Daoy (cell line): ENCODE results near the gene AP4E1. TPM values are rescaled to one million over a fixed set of nuclear protein-coding genes. Genes with fewer than 3 reads are reported as not detected.
"Not testable (repeated sequence)": the region's sequence is repeated elsewhere in the genome, so short reads cannot be mapped to it uniquely, and the experiment has no call there.

ENCODE experiments used
- DNase-seq: peaks from one replicate; pipeline ENCODE4 v3.0.0-alpha.2; 2015; ENCODE audit warnings: low read depth
- total RNA-seq: library from RNA; depleted of rRNA; stranded (reverse); fragments of >200 nt; shearing (Covaris generic); gene quantifications from 2 replicates; pipeline ENCODE4 v1.2.3, GENCODE V29; 2014

Gene AP4E1
- total RNA-seq, 1 experiment from 2014 or later = 18.7 TPM

DNA sequence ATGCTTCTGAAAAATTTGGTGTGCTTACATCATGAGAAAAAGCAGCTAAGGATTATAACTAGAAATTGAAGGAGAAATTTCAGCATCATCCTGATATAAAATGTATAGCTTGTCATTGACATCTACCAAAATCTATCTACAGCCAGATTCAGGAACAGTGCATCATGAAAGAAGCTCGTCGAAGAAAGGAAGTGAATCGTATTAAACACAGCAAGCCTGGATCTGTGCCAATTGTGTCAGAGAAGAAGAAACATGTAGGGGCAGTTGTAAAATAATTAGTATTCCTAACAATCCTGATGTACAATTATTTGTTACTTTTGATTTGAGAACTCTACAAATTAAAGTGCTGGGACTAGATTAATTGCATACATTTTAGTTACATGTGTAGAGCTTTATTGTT, 37.2 kb downstream of the AP4E1 start:
- DNase-seq = peak; percentile 18

DNA sequence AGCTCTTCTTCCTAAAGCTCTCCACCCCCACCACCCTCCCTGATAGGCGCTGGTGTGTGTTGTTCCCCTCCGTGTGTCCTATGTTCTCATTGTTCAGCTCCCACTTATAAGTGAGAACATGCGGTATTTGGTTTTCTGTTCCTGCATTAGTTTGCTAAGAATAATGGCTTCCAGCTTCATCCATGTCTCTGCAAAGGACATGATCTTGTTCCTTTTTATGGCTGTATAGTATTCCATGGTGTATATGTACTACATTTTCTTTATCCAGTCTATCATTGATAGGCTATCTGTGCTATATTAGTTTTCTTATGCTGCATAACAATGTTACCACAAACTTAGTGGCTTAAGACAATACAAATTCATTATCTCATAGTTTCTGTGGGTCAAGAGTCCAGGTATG, 42.3 kb downstream of the AP4E1 start:
- not testable (repeated sequence) for DNase-seq

DNA sequence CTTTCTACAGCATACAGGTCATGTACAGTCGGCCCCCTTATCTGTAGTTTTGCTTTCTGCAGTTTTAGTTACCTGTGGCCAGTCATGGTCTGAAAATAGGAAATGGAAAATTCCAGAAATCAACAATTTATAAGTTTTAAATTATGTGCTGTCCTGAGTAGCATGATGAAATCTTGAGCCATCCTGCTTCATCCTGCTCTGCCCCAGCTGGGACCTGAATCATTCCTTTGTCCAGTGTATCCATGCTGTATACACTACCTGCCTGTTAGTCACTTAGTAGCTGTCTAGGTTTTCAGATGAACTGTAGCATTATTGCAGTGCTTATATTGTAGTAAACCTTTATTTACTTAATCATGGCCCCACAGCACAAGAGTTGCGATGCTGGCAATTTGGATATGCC, 44.8 kb downstream of the AP4E1 start:
- no peak for DNase-seq

DNA sequence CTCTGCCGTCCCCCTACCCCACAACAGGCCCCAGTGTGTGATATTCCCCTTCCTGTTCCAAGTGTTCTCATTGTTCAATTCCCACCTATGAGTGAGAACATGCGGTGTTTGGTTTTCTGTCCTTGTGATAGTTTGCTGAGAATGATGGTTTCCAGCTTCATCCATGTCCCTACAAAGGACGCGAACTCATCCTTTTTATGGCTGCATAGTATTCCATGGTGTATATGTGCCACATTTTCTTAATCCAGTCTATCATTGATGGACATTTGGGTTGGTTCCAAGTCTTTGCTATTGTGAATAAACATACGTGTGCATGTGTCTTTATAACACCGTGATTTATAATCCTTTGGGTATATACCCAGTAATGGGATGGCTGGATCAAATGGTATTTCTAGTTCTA, 46.4 kb downstream of the AP4E1 start:
- not testable (repeated sequence) for DNase-seq

DNA sequence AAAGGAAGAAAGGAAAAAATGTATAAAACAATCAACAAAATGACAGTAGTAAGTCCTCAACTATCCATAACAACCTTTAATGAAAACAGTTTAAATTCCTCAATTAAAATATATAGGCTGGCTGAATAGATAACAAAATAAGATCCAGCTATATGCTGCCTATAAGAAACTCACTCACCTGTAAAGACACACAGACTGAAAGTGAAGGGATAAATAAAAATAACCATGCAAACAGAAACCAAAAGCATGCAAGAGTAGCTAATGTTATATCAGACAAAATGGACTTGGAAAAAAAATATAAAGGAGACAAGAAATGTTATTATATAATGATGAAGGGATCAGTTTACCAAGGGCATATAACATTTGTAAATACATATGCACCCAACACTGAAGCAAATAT, 51.2 kb downstream of the AP4E1 start:
- DNase-seq = no peak

DNA sequence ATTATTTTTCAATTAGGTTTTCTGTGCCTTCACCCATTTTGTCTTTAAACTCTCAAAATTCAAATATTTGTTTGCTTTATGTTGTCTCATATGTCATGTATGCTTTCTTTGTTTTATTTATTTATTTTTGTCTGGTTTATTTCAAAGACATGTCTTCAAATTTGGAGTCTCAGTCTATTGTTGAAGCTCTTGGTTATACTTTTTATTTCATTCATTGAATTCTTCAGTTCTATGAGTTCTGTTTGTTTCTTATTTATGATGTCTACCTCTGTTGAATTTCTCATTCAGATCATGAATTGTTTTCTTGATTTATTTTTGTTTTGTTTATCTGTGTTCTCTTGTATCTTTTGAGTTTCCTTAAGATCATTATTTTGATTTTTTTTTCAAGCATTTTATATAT, 55.6 kb downstream of the AP4E1 start:
- no peak for DNase-seq

DNA sequence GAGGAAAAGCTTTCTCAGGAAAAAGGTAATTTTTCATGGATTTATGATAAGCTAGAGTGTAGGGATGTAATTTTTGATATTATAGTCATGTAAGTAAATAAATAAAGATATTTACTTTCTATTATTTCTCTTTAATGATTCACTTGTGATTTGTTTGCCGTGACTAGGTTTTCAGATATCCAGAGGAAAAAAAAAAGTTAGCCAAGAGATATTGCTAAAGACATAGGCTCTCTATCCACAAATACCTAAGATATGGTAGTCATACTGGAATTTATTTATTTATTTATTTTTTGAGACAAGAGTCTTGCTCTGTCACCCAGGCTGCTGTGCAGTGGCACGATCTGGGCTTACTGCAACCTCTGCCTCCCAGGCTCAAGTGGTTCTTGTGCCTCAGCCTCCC, 59.9 kb downstream of the AP4E1 start:
- no peak for DNase-seq

DNA sequence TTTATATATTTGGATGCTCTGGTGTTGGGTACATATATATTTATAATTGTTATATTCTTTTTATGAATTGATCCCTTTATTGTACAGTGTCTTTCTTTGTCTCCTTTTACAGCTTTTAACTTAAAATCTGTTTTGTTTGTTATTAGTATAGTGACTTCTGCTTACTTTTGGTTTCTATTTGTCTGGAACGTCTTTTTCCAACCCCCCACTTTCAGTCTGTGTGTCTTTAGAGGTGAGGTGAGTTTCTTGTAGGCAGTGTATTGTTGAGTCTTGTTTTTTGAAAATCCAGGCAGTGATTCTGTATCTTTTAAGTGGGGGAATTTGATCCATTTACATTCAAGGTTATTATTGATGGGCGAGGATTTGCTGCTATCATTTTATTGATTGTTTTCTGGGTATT, 62.0 kb downstream of the AP4E1 start:
- no peak for DNase-seq

DNA sequence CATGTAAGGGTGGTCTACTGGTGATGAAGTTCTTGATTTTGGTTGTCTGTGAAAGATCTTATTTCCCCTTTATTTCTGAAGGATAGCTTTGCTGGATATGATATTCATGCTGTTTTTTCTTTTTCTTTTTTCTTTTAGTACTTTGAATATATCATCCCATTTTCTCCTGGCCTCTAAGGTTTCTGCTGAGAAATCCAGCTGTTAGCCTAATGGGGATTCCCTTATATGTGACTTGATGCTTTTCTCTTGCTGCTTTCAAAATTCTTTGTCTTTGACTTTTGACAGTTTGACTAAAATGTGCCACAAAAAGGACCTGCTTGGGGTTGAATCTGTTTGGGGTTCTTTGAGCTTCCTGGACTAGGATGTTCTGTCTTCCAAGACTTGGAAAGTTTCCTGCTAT, 62.6 kb downstream of the AP4E1 start:
- DNase-seq = no peak

DNA sequence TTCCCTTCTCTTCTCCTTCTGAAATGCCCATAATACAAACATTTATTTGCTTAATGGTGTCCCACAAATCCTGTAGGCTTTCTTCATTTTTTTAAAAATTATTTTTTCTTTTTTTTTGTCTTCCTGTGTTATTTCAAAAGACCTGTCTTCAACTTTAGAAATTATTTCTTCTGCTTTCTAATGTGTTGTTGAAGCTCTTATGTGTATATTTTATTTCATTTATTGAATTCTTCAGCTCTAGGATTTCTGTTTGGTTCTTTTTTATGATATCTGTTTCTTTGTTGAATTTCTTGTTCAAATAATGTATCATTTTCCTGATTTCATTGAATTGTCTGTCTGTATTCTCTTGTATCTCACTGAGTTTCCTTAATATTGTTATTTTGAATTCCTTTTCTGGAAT, 63.1 kb downstream of the AP4E1 start:
- no peak for DNase-seq

DNA sequence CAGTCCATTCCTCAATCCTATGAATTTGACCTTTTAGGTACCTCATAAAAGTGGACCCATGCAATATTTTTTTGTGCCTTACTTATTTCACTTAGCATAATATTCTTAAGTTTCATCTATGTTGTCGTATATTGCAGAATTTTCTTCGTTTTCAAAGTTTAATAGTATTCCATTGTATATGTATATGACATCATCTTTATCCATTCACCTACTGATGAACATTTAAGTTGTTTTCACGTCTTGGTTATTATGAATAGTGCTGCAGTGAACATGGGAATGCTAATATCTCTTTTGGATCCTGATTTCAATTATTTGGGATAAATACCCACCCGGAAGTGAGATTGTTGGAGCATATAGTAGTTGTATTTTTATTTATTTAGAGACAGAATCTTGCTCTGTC, 65.1 kb downstream of the AP4E1 start:
- no peak for DNase-seq

DNA sequence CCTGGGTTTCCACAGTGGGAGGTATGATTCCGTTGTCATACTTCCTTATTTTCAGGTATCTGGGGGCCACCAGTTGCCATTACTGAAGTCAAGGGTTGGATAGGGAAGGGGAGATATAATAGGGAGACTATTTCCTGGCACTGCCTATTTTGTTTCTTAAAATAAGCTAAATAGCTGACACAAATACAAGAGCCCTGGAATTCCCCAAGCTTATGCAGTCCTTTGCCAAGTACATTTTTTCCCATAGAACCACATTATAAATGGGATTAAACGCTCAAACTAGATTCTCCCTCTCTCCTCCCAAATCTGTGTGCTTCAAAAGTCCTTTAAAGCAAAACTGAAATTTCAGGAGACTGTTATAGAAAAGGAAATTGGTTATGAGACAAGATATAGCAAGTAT, 68.7 kb downstream of the AP4E1 start:
- no peak for DNase-seq

DNA sequence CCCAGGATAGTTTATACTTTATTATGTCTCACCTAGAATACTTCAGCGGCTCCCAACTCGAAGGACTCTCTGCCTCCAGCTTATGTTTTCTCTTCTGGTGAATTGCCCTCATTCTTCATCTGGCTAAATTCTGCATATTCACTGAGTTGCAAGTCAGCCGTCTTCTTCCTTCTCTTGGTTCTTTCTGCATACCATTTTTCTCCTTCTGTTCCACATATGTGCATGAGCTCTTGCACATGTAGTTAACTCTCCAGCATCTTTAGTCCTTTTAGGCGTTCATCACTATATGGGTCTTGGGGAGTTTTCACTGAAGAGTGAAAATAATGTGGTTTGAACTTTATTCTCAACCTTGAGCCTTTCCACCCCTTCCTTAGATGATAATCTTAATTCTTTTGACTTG, 70.1 kb downstream of the AP4E1 start:
- DNase-seq = no peak

DNA sequence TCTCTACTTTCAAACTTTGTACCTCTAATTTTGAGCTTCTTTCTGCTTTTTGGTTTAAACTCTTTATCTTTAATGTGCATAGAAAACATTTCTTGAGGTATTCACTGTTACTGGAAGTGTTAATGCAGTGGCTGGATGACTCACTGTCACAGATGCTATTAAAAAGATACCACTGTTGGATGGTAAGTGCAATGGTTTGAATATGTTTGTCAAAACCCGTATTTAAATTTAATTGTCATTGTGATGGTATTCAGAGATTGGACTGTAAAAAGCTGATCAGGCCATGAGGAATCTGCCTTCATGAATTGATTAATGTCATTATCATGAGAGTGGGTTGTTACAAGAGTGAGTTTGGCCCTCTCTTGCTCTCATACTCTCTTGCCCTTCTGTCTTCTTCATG, 70.6 kb downstream of the AP4E1 start:
- DNase-seq = no peak

DNA sequence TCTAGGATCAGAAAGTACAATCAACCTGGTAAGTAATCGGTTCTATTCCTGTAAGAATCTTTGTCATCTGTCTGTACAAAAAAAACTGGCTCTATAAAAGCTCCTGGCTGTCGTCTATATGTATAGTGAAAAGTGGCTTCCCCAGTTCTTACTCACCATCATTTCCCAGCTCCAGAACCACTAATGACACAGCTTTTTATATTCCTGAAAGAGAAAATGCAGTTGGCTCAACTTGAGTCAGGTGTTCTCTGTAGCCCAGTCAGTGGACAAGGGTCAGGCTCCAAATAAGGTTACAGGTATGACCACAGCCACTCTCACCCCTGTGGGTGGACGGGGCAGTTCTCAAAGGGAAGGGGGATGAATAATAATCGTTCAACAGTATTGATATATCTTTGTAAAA, 85.1 kb downstream of the AP4E1 start:
- no peak for DNase-seq

DNA sequence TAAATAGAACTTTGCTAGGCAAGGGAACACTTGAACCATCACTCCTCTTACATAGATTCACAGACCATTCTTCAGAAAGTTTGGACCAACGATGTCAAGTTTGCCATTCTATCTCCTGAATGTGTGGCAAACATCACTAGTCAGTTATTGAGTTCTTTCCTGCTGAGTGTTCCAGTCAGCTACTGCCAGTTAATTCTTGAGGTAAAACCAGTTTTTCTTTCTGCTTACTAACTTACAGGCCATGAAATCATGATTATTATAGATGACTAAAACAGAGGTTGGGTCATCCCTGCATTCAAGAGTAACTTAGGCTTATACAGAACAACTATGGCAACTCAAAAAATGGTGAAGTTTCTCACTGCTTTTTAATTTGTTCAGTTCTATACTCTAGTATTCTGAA, 88.2 kb downstream of the AP4E1 start:
- no peak for DNase-seq

DNA sequence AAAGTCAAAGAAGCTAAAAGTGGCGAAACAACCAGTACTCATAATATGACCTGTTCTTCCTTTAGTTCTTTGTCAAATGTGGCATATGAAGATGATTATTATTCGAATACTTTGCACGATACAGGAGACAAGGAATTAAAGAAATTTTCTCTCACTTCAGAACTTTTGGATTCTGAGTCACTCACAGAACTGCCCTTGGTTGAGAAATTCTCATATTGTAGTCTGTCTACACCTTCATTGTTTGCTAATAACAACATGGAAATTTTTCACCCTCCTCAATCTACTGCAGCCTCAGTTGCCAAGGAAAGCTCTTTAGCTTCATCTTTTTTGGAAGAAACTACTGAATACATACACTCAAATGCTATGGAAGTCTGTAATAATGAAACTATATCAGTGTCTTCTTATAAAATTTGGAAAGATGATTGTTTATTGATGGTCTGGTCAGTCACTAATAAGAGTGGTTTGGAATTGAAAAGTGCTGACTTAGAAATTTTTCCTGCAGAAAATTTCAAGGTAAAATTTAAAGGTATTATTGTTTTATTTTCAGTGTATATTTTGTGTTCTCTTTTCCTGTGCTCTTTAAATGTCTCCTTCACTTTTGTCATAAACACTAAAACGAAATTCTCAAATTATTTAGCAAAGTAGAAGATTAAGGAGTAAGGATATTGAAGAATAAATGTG, 89.0 kb downstream of the AP4E1 start:
- DNase-seq = no peak

DNA sequence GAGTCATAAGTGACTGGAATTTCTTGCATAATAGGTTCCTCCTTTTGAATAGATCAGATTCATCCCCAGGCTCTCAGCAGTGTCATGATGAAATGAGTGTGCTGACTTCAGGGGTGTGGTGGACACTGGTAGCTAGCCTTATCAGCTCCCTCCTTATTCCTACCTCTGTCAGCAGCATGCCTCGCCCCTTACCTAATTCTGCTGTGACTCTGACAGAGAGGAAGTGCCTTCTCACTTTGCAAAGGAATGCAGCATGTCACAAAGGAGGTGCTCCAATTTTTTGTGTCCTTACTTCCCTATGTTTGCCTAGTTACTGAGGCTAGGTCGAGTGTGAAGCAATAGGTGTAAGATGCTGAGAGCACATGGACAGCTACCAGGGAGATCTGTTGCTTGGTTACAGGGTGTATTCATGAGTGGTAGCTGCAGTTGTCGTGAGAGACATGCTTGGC, 95.6 kb downstream of the AP4E1 start:
- DNase-seq = peak; percentile 15

DNA sequence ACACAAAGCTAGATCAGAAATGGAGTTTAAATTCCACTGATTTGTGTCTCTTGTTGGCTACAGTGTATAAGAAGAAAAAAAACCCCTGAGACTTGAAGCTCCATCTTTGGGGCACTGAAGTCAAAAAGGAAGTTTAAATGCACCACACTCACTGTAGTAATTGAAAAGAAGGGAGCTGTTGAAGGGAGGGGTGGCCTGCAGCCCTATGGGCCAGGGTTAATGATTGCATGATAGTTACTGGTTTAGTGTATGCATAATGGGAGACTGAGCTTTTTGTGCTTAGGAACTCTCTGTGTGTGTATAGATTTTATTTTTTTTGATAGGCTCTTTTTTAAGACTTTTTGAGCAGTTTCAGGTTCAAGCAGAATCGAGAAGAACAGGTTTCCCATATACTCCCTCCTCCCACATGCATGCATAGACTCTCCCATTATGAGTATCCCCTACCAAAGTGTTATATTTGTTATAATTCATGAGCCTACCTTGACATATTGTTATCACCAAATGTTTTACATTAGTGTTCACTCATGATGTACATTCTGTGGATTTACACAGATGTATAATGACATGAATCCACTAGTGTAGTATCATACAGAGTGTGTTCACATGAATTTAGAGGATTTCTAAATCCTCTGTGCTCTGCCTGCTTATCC, 98.0 kb downstream of the AP4E1 start:
- DNase-seq = no peak

DNA sequence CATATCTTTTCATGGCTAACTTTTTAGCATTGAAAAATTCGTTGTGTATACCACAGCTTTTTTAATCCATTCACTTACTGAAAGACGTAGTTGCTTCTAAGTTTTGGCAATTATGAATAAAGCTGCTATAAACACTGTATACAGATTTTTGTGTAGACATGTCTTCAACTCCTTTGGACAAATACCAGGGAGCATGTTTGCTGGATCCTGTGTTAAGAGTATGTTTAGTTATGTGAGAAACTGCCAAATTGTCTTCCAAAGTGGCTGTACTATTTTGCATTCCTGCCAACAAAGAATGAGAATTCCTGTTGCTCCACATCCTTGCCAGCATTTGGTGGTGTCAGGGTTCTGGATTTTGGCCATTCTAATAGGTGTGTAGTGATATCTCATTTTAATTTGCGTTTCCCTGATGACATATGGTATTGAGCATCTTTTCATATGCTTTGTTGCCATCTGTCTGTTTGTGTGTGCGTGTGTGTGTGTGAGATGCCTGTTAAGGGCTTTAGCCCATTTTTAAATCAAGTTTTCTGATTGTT, 98.7 kb downstream of the AP4E1 start:
- no peak for DNase-seq

DNA sequence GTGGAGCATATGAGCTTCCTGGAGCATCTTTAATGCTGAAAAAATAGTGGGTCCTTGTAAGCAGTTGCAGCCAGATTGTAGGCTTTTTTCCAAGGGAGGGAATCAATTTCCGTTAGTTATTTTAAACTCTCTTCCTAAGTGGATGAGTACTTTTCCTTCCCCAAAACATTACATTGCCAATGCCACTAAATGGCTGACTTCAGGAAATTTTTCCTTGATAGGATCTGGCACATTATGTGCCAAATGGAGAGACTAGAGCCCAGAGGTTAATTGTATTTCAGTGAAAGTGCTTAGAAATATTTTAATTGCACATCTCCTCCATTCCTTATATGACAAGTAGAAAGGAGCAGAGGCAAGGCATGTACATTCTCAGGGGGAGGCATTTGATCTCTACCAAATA, 102.7 kb downstream of the AP4E1 start:
- no peak for DNase-seq

DNA sequence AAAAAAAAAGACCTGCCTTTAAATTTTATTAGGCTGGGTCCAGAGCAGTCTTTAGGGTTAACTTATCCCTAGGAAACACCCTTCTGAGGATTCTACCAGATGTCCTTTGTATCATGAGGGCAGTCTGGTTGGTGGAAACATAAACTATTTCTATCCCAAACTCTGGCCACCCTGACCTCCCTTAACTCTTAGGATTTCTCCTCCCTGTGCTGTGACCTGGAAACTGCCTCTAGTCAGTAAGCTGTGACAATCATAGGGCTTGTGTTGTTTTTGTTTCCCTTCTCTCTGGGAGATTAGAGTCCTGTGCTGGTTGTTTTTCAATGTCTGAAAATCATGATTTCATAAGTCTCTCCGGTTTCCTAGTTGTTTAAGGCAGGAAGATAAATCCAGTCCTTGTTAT, 108.1 kb downstream of the AP4E1 start:
- no peak for DNase-seq

DNA sequence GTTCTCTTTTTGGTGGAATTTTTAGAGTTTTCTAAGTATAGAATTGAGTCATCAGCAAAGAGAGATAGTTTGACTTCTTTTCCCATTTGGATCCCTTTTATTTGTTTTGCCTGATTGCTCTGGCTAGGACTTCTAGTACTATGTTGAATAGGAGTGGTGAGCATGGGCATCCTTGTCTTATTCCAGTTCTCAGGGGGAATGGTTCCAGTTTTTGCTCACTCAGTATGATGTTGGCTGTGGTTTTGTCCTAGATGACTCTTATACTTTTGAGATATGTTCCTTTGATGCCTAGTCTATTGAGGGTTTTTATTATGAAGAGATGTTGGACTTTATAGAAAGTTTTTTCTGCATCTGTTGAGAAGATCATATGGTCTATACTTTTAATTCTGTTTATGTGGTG, 113.7 kb downstream of the AP4E1 start:
- no peak for DNase-seq

DNA sequence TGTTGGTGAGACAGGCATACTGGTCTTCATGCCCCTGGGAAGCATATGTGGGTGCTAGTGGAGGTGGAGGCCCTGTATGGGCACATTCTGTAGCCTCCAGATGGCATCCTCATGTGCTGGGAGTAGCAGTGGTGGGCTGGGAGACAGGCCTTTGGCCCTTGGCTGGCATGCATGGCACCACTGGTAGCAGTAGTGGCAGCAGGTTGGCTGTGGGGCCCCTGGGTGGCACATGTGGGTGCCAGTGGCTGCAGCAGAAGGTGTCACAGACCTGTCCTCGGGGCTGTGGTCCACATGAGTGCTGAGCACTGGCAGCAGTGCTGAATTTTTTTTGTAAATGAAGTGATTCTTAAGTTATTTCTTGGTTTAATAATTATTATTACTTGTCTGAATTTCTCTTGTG, 115.0 kb downstream of the AP4E1 start:
- no peak for DNase-seq
